Right atrium auricular region (tissue), 2 donors: ENCODE measurements around the gene EFTUD2. TPM values are rescaled to one million over a fixed set of nuclear protein-coding genes. Genes with fewer than 3 reads are reported as not detected.

Experiments
- DNase-seq: peaks from one replicate; pipeline ENCODE4 v3.0.0-alpha.2; 2019; ENCODE audit warnings: low spot score
- H3K27ac ChIP-seq, 2 donors: fragments of 200-600 bp; sonication (generic); 1 replicate in 1 of 2; 2 replicates in 1 of 2; pipeline ENCODE4 v1.5.1; 2016 to 2019
- H3K27me3 ChIP-seq, 2 donors: fragments of 200-600 bp; sonication (generic); one replicate each; pipeline versions ENCODE4 v1.5.1 to v1.6.0; 2017 to 2019
- H3K36me3 ChIP-seq: fragments of 200-600 bp; sonication (generic); one replicate; pipeline ENCODE4 v1.5.1; 2016
- H3K4me1 ChIP-seq, 2 donors: fragments of 200-600 bp; sonication (generic); one replicate each; pipeline versions ENCODE4 v1.5.1 to v1.6.0; 2017 to 2019
- H3K4me3 ChIP-seq, 2 donors: fragments of 200-600 bp; sonication (generic); 1 replicate in 1 of 2; 2 replicates in 1 of 2; pipeline ENCODE4 v1.5.1; 2017 to 2019; ENCODE audit warnings: mild to moderate bottlenecking in 1 of 2, moderate library complexity in 1 of 2
- H3K9me3 ChIP-seq, 2 donors: fragments of 200-600 bp; sonication (generic); one replicate each; pipeline ENCODE4 v1.5.1; 2019
- total RNA-seq, 2 donors: library from RNA; depleted of rRNA; stranded (reverse); fragments of >200 nt; gene quantifications; one replicate each; pipeline ENCODE4 v1.1.0, GENCODE V29; 2016
- TF ChIP-seq, protein P1 (sequence below), 2 donors: fragments of 200-600 bp; sonication (generic); IDR thresholded peaks; one replicate each; pipeline ENCODE4 v1.5.1; 2019; ENCODE audit warnings: antibody characterized with exemption in 2 of 2

EFTUD2 gene
- total RNA-seq, 2 donors from 2014 or later, result 36.8 to 36.9 TPM

DNA sequence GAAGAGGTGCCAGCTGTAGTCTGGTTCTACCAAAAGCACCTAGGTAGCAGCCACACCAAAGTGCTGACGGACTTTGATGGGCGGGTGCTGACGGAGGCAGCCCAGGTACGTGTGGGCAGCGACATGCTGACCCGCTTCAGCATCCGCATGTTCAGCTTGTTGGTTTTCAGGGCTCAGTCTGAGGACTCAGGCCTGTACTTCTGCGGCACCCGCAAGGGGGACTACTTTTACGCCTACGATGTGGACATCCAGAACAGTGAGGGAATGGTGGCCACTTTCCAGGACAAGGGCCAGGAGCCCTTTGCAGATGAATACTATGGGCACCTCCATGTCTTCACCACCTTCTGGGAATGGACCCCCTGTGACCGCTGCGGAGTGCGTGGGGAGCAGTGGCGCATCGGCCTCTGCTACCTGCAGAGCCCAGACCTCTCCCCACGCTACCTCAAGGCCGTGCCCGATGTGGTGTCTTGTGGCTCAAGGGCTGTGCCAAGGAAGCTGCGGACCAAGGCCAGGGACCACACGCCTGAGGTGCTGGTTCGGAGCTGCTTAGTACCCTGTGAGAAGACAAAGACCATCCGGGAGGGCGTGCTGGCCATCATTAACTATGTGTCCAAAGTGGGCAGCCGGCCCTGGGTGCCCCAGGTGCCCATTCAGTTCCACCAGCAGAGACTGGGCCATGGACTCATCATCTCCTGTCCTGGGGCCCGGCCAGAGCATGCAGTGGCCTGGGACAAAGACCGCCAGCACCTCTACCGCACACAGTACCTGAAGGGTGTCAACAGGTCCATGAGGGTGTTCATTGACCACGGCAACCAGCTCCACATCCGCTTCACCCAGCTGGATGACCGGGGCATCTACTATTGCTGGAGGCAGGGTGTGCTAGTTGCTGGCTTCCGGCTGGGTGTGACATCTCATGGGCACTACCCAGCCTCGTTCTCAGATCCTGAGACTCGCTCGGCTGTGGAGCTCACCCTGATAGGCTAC is 5.0 kb upstream of the EFTUD2 start:
- no peak overlapping the region for H3K4me3 ChIP-seq
- TF ChIP-seq, protein P1, sequence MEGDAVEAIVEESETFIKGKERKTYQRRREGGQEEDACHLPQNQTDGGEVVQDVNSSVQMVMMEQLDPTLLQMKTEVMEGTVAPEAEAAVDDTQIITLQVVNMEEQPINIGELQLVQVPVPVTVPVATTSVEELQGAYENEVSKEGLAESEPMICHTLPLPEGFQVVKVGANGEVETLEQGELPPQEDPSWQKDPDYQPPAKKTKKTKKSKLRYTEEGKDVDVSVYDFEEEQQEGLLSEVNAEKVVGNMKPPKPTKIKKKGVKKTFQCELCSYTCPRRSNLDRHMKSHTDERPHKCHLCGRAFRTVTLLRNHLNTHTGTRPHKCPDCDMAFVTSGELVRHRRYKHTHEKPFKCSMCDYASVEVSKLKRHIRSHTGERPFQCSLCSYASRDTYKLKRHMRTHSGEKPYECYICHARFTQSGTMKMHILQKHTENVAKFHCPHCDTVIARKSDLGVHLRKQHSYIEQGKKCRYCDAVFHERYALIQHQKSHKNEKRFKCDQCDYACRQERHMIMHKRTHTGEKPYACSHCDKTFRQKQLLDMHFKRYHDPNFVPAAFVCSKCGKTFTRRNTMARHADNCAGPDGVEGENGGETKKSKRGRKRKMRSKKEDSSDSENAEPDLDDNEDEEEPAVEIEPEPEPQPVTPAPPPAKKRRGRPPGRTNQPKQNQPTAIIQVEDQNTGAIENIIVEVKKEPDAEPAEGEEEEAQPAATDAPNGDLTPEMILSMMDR (IDR thresholded peaks at IDR 0.05), result no peak
- no peak overlapping the region for H3K27ac ChIP-seq
- peaks cover 0 to 9% of the 10 kb centered on the region in 2 donors for H3K4me1 ChIP-seq
- no peaks in the 10 kb centered on the region for H3K27me3 ChIP-seq
- DNase-seq, result no peak
- no peaks in the 10 kb centered on the region for H3K36me3 ChIP-seq
- H3K9me3 ChIP-seq, result no peaks in the 10 kb centered on the region

DNA sequence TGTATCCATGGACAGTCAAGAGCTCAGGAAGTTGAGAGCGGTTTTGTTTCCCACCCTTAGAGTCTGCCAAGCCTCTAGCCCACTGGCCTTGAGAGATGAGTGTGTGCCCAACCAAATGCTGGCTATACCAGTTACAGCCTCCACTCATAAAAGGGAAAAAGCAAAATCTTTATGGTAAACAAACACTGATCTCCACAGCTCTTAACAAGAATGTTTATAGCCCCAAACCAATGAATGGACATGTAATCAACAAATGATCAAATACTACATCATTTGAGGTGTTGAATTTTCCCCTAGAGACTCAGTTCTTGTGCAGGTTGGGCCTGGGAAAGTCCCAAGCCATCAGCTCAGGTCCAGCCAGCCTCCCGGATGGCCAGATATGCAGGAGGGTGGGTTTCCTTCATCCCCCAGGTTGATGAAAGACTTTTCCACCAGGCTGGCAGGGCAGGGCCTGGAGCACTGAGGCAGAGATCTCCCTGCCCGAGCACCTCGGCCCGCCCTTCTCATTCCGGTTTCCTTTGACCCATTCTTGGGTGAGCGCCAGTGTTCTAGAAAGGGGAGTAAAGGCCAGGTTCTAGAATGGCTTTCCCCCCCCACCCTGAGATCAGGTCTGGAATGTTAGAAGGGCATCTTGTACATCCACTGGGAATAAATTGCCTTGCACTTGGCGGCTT is 3.9 kb upstream of the EFTUD2 start:
- Histone ChIP-seq H3K4me1 (peaks cover 0 to 16% of the 10 kb centered on the region in 2 donors), H3K27ac (no peak overlapping the region), H3K36me3 (no peaks in the 10 kb centered on the region), H3K9me3 (no peaks in the 10 kb centered on the region), H3K27me3 (no peaks in the 10 kb centered on the region), H3K4me3 (no peak overlapping the region)
- DNase-seq, result no peak
- TF ChIP-seq, protein P1 (IDR thresholded peaks at IDR 0.05), result no peak

DNA sequence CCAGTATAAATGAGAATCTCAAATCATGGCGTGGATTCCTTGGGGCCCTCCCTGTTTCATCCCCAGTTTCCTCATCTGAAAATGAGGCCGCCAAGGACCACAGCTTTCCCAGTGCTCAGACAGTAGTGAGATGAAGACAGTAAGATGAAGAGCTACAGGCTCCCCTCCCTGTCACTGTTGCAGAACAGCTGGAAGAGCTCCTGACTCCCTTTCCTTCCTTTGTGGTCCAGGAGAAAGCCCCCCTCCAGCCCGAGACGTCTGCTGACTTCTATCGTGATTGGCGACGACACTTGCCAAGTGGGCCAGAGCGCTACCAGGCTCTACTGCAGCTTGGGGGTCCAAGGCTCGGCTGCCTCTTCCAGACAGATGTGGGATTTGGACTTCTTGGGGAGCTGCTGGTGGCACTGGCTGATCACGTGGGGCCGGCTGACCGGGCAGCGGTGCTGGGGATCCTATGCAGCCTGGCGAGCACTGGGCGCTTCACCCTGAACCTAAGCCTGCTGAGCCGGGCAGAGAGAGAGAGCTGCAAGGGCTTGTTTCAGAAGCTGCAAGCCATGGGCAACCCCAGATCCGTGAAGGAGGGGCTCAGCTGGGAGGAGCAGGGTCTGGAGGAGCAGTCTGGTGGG is 3.0 kb upstream of the EFTUD2 start:
- Histone ChIP-seq H3K36me3 (no peaks in the 10 kb centered on the region), H3K4me1 (peaks cover 0 to 22% of the 10 kb centered on the region in 2 donors), H3K9me3 (no peaks in the 10 kb centered on the region), H3K27me3 (no peaks in the 10 kb centered on the region), H3K27ac (no peak overlapping the region), H3K4me3 (no peak overlapping the region)
- no peak for DNase-seq
- TF ChIP-seq, protein P1 (IDR thresholded peaks at IDR 0.05), result no peak

DNA sequence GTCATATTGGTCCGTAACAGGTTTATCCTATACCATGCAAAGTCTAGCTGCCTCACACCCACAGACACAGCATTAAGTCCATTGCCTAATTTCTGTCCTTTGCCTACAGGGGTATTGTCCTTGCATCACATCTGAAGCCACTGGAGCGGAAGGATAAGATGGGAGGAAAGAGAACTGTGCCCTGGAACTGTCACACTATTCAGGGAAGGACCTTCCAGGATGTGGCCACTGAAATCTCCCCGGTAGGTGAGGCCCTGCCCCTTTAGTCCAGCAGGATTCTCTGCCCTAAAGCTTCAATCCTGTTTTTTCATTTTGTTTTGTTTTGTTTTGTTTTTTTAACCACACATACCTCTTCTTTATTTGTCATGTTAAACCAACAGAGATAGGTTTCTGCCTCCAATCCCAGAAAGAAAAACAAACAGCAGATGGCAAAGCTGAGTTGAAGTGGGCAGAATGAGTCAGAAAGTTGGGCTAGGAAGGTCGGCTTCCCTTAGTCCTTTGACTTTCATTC is 2.2 kb upstream of the EFTUD2 start:
- no peak overlapping the region for H3K4me3 ChIP-seq
- TF ChIP-seq, protein P1 (IDR thresholded peaks at IDR 0.05), result no peak
- DNase-seq, result no peak
- H3K27ac ChIP-seq, result no peak overlapping the region
- H3K27me3 ChIP-seq, result no peaks in the 10 kb centered on the region
- H3K36me3 ChIP-seq, result no peaks in the 10 kb centered on the region
- no peaks in the 10 kb centered on the region for H3K9me3 ChIP-seq
- H3K4me1 ChIP-seq, result peaks cover 0 to 22% of the 10 kb centered on the region in 2 donors

DNA sequence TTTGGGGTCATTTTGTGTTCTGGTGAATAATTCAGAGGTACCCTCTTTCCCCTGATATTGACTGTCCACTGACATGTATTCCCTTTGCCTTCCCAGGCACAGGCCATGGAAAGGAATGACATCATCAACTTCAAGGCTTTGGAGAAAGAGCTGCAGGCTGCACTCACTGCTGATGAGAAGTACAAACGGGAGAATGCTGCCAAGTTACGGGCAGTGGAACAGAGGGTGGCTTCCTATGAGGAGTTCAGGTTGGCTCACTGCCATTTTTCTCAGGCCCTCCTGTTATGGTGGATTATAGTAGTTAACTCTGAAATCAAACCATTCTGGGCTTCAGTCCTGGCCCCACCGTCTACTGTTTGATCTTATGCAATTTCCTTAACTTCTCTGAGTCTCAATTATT is 1.6 kb upstream of the EFTUD2 start:
- Histone ChIP-seq H3K9me3 (no peaks in the 10 kb centered on the region), H3K27ac (no peak overlapping the region)
- TF ChIP-seq, protein P1 (IDR thresholded peaks at IDR 0.05), result no peak

More for the DNA sequence above, 1.6 kb upstream of the EFTUD2 start:
- no peak for DNase-seq
- Histone ChIP-seq H3K4me3 (no peak overlapping the region), H3K4me1 (peaks cover 0 to 22% of the 10 kb centered on the region in 2 donors), H3K27me3 (no peaks in the 10 kb centered on the region), H3K36me3 (no peaks in the 10 kb centered on the region)
